K562 (cell line): ENCODE measurements around the gene ALDH18A1. TPM values are rescaled to one million over a fixed set of nuclear protein-coding genes. Genes with fewer than 3 reads are reported as not detected.

Experiments
- BCL6 ChIP-seq: fragments of 250-450 bp; sonication (Bioruptor Pico); IDR thresholded peaks from 2 replicates; pipeline ENCODE4 v1.4.0; 2020
- CBX3 ChIP-seq, 2 experiments: IDR thresholded peaks; 1 replicate in 1 of 2; 2 replicates in 1 of 2; pipeline ENCODE4 v1.6.1; 2012; ENCODE audit warnings: inconsistent platforms in 2 of 2, low read length in 2 of 2, borderline replicate concordance in 1 of 2, control low read depth in 1 of 2
- GTF2A2 ChIP-seq: IDR thresholded peaks from 2 replicates; pipeline ENCODE4 v1.6.1; 2016; ENCODE audit warnings: mild to moderate bottlenecking, missing genetic modification characterization, missing compliant biosample characterization
- KLF6 ChIP-seq: fragments of 250-450 bp; sonication (Bioruptor Pico); IDR thresholded peaks from 2 replicates; pipeline ENCODE4 v1.4.0; 2020; ENCODE audit warnings: mild to moderate bottlenecking, moderate library complexity, borderline replicate concordance
- LARP7 ChIP-seq: fragments of 450-650 bp; IDR thresholded peaks from 2 replicates; pipeline ENCODE4 v1.6.1; 2016
- MBD2 ChIP-seq: sonication (generic); IDR thresholded peaks from 2 replicates; pipeline ENCODE4 v1.6.1; 2016; ENCODE audit warnings: low read depth, borderline replicate concordance
- RBFOX2 ChIP-seq: fragments of 200-400 bp; formaldehyde crosslinking; IDR thresholded peaks from 2 replicates; pipeline ENCODE4 v1.6.1; 2017; ENCODE audit warnings: low read depth, mild to moderate bottlenecking, low read length, moderate library complexity
- SMARCC2 ChIP-seq: fragments of 450-650 bp; IDR thresholded peaks from 2 replicates; pipeline ENCODE4 v1.6.1; 2017; ENCODE audit warnings: antibody characterized with exemption, moderate library complexity, mild to moderate bottlenecking, low read depth
- SRSF9 ChIP-seq: fragments of 200-400 bp; formaldehyde crosslinking; IDR thresholded peaks from 2 replicates; pipeline ENCODE4 v1.6.1; 2017; ENCODE audit warnings: low read depth, low read length, borderline replicate concordance
- TAF9B ChIP-seq: fragments of 450-650 bp; IDR thresholded peaks from 2 replicates; pipeline ENCODE4 v1.6.1; 2018; ENCODE audit warnings: mild to moderate bottlenecking; ENCODE audit not compliant: partially characterized antibody
- TFAM ChIP-seq: fragments of 250-450 bp; sonication (Bioruptor Pico); conservative IDR thresholded peaks from 2 replicates; pipeline ENCODE4 v1.5.0; 2021; ENCODE audit warnings: mild to moderate bottlenecking, moderate library complexity
- ZFP1 ChIP-seq: fragments of 450-650 bp; formaldehyde crosslinking; IDR thresholded peaks from 2 replicates; pipeline ENCODE4 v1.4.0; 2020; ENCODE audit warnings: mild to moderate bottlenecking, mixed read lengths
- polyA plus RNA-seq, 8 experiments: library from polyadenylated mRNA; depleted of rRNA in 4 of 8; stranded (reverse) in 5 of 8; unstranded in 3 of 8; fragments of >200 nt; fragmentation: Nextera tagmentation in 2 of 8; fragmentation: Illumina TruSeq in 1 of 8; extraction: Ambion mirVana in 2 of 8; extraction: Trizol in 1 of 8; gene quantifications; 2 replicates each; pipeline versions ENCODE4 v1.2.1 to v1.2.3, GENCODE V29; 2011 to 2014; ENCODE audit warnings: inconsistent platforms in 1 of 8, missing spikeins in 1 of 8
- total RNA-seq, 7 experiments: library from RNA; depleted of rRNA in 6 of 7; stranded (reverse); fragments of >200 nt in 6 of 7; fragmentation: Illumina TruSeq in 2 of 7; extraction: Trizol in 2 of 7; gene quantifications; 2 replicates each; pipeline versions ENCODE4 v1.2.1 to v1.2.3, GENCODE V29; 2011 to 2021; ENCODE audit warnings: low replicate concordance in 1 of 7
- TF ChIP-seq, protein P1 (sequence below): fragments of 450-650 bp; formaldehyde crosslinking; IDR thresholded peaks from 2 replicates; pipeline ENCODE4 v1.4.0; 2022; ENCODE audit warnings: mild to moderate bottlenecking, moderate library complexity
- TF ChIP-seq, protein P2 (sequence below): fragments of 450-650 bp; IDR thresholded peaks from 2 replicates; pipeline ENCODE4 v1.6.1; 2017; ENCODE audit warnings: antibody characterized with exemption
- TF ChIP-seq, protein P3 (sequence below): IDR thresholded peaks from 3 replicates; pipeline ENCODE4 v1.6.1; 2011; ENCODE audit warnings: borderline replicate concordance, mild to moderate bottlenecking, moderate library complexity; ENCODE audit not compliant: insufficient read length; ENCODE audit errors: extremely low read depth
- TF ChIP-seq, protein P4 (sequence below): fragments of 200-800 bp; sonication (Bioruptor generic); IDR thresholded peaks from 2 replicates; pipeline ENCODE4 v1.6.1; 2017; ENCODE audit warnings: missing genetic modification characterization, missing compliant biosample characterization
- TF ChIP-seq, protein P5 (sequence below): IDR thresholded peaks from 2 replicates; pipeline ENCODE4 v1.6.1; 2014; ENCODE audit warnings: antibody characterized with exemption

Gene ALDH18A1
- total and polyA plus RNA-seq, 9 of the 15 experiments (the other 6 are each of a cell fraction or from before 2014, with no cell fraction given), result 12.0 to 83.3 (median 43.8) TPM

DNA sequence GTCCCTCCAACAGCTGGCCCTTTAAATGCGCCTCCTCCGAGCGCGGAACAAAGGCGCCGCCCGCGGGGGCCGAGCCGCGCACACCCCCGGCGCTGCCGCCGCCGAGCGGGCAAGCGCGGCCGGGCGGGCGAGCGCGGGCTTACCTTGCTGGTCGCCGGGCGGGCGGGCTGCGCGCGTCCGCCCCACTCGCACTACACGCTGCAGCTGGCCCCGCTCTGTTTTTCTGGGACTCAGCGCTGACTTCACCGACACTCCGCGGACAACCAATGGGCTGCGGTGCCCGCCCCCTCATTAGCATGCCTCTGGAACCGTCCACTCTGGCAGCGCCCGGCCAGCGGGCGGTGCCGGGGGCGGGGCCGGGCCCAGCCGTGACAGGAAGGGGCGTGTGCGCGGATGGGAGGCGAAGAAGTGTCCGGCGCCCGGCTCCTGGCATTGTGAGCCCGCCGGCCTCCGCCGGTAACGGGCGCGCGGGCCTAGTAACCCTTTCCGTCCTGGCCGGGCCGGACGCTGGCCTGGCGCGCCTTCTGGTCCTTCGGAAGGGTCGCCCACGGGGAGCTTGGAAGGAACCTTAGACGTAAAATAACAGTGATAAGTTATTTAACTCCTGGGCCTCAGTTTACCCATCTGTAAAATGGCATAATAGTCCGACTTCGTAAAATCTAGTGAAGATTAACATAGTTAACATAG is 95.2 kb downstream of the ALDH18A1 start, which contains the start of gene SORBS1 (continued):
- TF ChIP-seq, protein P1, sequence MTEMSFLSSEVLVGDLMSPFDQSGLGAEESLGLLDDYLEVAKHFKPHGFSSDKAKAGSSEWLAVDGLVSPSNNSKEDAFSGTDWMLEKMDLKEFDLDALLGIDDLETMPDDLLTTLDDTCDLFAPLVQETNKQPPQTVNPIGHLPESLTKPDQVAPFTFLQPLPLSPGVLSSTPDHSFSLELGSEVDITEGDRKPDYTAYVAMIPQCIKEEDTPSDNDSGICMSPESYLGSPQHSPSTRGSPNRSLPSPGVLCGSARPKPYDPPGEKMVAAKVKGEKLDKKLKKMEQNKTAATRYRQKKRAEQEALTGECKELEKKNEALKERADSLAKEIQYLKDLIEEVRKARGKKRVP (CRISPR knock-in tag), result no peak
- TF ChIP-seq GTF2A2 (tag) (no peak), ZFP1 (CRISPR knock-in tag) (no peak), SMARCC2 (no peak), MBD2 (no peak), BCL6 (no peak), LARP7 (no peak), TAF9B (no peak), TFAM (CRISPR knock-in tag) (no peak), CBX3 (IDR thresholded peaks at IDR 0.05; ENCODE audit: borderline replicate concordance in 1 of 2, low read length in 2 of 2) (peak in 1 of 2 experiments; percentile 81; a peak in 2 of 3 replicates), SRSF9 (no peak), RBFOX2 (peak; percentile 85), KLF6 (CRISPR knock-in tag) (no peak)
- TF ChIP-seq, protein P2, sequence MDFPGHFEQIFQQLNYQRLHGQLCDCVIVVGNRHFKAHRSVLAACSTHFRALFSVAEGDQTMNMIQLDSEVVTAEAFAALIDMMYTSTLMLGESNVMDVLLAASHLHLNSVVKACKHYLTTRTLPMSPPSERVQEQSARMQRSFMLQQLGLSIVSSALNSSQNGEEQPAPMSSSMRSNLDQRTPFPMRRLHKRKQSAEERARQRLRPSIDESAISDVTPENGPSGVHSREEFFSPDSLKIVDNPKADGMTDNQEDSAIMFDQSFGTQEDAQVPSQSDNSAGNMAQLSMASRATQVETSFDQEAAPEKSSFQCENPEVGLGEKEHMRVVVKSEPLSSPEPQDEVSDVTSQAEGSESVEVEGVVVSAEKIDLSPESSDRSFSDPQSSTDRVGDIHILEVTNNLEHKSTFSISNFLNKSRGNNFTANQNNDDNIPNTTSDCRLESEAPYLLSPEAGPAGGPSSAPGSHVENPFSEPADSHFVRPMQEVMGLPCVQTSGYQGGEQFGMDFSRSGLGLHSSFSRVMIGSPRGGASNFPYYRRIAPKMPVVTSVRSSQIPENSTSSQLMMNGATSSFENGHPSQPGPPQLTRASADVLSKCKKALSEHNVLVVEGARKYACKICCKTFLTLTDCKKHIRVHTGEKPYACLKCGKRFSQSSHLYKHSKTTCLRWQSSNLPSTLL, result no peak
- TF ChIP-seq, protein P3, sequence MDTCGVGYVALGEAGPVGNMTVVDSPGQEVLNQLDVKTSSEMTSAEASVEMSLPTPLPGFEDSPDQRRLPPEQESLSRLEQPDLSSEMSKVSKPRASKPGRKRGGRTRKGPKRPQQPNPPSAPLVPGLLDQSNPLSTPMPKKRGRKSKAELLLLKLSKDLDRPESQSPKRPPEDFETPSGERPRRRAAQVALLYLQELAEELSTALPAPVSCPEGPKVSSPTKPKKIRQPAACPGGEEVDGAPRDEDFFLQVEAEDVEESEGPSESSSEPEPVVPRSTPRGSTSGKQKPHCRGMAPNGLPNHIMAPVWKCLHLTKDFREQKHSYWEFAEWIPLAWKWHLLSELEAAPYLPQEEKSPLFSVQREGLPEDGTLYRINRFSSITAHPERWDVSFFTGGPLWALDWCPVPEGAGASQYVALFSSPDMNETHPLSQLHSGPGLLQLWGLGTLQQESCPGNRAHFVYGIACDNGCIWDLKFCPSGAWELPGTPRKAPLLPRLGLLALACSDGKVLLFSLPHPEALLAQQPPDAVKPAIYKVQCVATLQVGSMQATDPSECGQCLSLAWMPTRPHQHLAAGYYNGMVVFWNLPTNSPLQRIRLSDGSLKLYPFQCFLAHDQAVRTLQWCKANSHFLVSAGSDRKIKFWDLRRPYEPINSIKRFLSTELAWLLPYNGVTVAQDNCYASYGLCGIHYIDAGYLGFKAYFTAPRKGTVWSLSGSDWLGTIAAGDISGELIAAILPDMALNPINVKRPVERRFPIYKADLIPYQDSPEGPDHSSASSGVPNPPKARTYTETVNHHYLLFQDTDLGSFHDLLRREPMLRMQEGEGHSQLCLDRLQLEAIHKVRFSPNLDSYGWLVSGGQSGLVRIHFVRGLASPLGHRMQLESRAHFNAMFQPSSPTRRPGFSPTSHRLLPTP, result no peak
- TF ChIP-seq, protein P4, sequence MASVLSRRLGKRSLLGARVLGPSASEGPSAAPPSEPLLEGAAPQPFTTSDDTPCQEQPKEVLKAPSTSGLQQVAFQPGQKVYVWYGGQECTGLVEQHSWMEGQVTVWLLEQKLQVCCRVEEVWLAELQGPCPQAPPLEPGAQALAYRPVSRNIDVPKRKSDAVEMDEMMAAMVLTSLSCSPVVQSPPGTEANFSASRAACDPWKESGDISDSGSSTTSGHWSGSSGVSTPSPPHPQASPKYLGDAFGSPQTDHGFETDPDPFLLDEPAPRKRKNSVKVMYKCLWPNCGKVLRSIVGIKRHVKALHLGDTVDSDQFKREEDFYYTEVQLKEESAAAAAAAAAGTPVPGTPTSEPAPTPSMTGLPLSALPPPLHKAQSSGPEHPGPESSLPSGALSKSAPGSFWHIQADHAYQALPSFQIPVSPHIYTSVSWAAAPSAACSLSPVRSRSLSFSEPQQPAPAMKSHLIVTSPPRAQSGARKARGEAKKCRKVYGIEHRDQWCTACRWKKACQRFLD (CRISPR knock-in tag), result no peak
- TF ChIP-seq, protein P5, sequence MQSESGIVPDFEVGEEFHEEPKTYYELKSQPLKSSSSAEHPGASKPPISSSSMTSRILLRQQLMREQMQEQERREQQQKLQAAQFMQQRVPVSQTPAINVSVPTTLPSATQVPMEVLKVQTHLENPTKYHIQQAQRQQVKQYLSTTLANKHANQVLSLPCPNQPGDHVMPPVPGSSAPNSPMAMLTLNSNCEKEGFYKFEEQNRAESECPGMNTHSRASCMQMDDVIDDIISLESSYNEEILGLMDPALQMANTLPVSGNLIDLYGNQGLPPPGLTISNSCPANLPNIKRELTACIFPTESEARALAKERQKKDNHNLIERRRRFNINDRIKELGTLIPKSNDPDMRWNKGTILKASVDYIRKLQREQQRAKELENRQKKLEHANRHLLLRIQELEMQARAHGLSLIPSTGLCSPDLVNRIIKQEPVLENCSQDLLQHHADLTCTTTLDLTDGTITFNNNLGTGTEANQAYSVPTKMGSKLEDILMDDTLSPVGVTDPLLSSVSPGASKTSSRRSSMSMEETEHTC, result no peak
